GM12878 (cell line): ENCODE results near the gene PRSS56. TPM values are rescaled to one million over a fixed set of nuclear protein-coding genes. Genes with fewer than 3 reads are reported as not detected.

Experiments used
- ATAC-seq: fragments of 200-7000 bp; cut with Tn5 transposase; 3 replicates; pipeline ENCODE4 v1.9.1; 2020; ENCODE audit warnings: mild to moderate bottlenecking, moderate library complexity
- BruUV-seq: library from RNA; stranded (reverse); fragments of 400-500 nt; replicated peaks from 2 replicates; lab custom pipeline; 2021; lab: Mats Ljungman, UMichigan
- CTCF ChIA-PET: fragments of 300-600 bp; sonication (Branson Sonifier 250); formaldehyde crosslinking; extraction: SDS; loops from one replicate; lab custom pipeline; 2021; ENCODE audit warnings: inconsistent platforms; lab: Yijun Ruan, JAX
- POLR2A ChIA-PET: fragments of 350-600 bp; formaldehyde crosslinking; extraction: SDS; loops from one replicate; lab custom pipeline; 2021; ENCODE audit warnings: inconsistent platforms; lab: Charles Lee
- RAD21 ChIA-PET: fragments of 300-600 bp; sonication (Branson Sonifier 250); formaldehyde crosslinking; loops from one replicate; lab custom pipeline; 2023; ENCODE audit warnings: antibody characterized with exemption; ENCODE audit not compliant: unreplicated experiment; lab: Charles Lee
- SMC1A ChIA-PET: fragments of 300-600 bp; sonication (Branson Sonifier 250); formaldehyde crosslinking; loops from one replicate; lab custom pipeline; 2023; ENCODE audit not compliant: unreplicated experiment, uncharacterized antibody; lab: Charles Lee
- DNase-seq: peaks from one replicate; pipeline ENCODE4 v3.0.0-alpha.2; 2011; ENCODE audit warnings: low read depth, low spot score
- FAIRE-seq: peaks from 3 replicates; lab custom pipeline; 2011; peaks lifted over from hg19 to GRCh38; lab: Jason Lieb, UNC
- H2AFZ ChIP-seq: 2 replicates; pipeline ENCODE4 v1.6.0; 2011; ENCODE audit warnings: low read depth, low read length, control low read depth; ENCODE audit not compliant: control insufficient read depth
- H3K27ac ChIP-seq: 2 replicates; pipeline ENCODE4 v1.5.1; 2011; ENCODE audit warnings: control low read depth; ENCODE audit not compliant: control insufficient read depth, insufficient read depth
- H3K27me3 ChIP-seq, 2 experiments: replicated peaks in 1 of 2; 2 replicates each; pipeline versions ENCODE4 v1.6.0 to v1.6.1; 2011; ENCODE audit warnings: low read length in 1 of 2; ENCODE audit not compliant: control insufficient read depth in 2 of 2, insufficient read depth in 2 of 2
- H3K36me3 ChIP-seq, 2 experiments: 2 replicates each; pipeline ENCODE4 v1.5.1; 2011; ENCODE audit warnings: low read length in 1 of 2; ENCODE audit not compliant: control insufficient read depth in 2 of 2, insufficient read depth in 2 of 2
- H3K4me1 ChIP-seq: 2 replicates; pipeline ENCODE4 v1.6.1; 2011; ENCODE audit warnings: mild to moderate bottlenecking, low read length, moderate library complexity, mixed read lengths; ENCODE audit not compliant: control insufficient read depth, insufficient read depth
- H3K4me2 ChIP-seq: 2 replicates; pipeline ENCODE4 v1.6.0; 2011; ENCODE audit warnings: control low read depth; ENCODE audit not compliant: control insufficient read depth, insufficient read depth
- H3K4me3 ChIP-seq: fragments of 200-600 bp; sonication (generic); 2 replicates; pipeline ENCODE4 v1.5.1; 2016
- H3K79me2 ChIP-seq: 2 replicates; pipeline ENCODE4 v1.6.0; 2011; ENCODE audit warnings: low read length; ENCODE audit not compliant: control insufficient read depth, insufficient read depth
- H3K9ac ChIP-seq: 2 replicates; pipeline ENCODE4 v1.8.0; 2011; ENCODE audit warnings: low read length, control low read depth, mixed read lengths; ENCODE audit not compliant: control insufficient read depth, insufficient read depth
- H3K9me3 ChIP-seq: replicated peaks from 3 replicates; pipeline ENCODE4 v1.5.1; 2011; ENCODE audit warnings: mild to moderate bottlenecking, low read length; ENCODE audit not compliant: control insufficient read depth, insufficient read depth
- H4K20me1 ChIP-seq: 2 replicates; pipeline ENCODE4 v1.6.0; 2011; ENCODE audit not compliant: control insufficient read depth, insufficient read depth
- BRCA1 ChIP-seq: IDR thresholded peaks from 2 replicates; pipeline ENCODE4 v1.6.1; 2011; ENCODE audit warnings: low read depth, low read length, improper control_type of control experiment
- CUX1 ChIP-seq: IDR thresholded peaks from 2 replicates; pipeline ENCODE4 v1.6.1; 2012; ENCODE audit warnings: improper control_type of control experiment, low read depth, low read length; ENCODE audit not compliant: insufficient replicate concordance
- EGR1 ChIP-seq, 2 experiments: IDR thresholded peaks; 1 replicate in 1 of 2; 2 replicates in 1 of 2; pipeline ENCODE4 v1.6.1; 2011 to 2012; ENCODE audit warnings: low read depth in 2 of 2, low read length in 2 of 2, borderline replicate concordance in 1 of 2, mild to moderate bottlenecking in 1 of 2, moderate library complexity in 1 of 2
- EZH2 ChIP-seq: IDR thresholded peaks from 2 replicates; pipeline ENCODE4 v1.6.1; 2012; ENCODE audit warnings: low read depth, mild to moderate bottlenecking, control low read depth, inconsistent platforms, low read length, borderline replicate concordance; ENCODE audit not compliant: control insufficient read depth
- WGBS: methylation state at CpG from one replicate; pipeline ENCODE4 v1.1.6; 2016; ENCODE audit warnings: low lambda C conversion rate; ENCODE audit not compliant: insufficient replicate concordance, insufficient coverage; ENCODE audit errors: missing lambda C conversion rate; 5-methylcytosine and 5-hydroxymethylcytosine counted together
- in situ Hi-C: fragments of 300-500 bp; cut with MboI; formaldehyde crosslinking; loops from 9 replicates; pipeline ENCODE4 v1.14.3; 2018; ENCODE audit warnings: mixed read lengths
- intact Hi-C: fragments of 100-400 bp; cut with micrococcal nuclease; formaldehyde crosslinking; loops from one replicate; pipeline ENCODE4 v1.14.2; 2022; ENCODE audit not compliant: unreplicated experiment
- polyA plus RNA-seq, 11 experiments: library from polyadenylated mRNA; depleted of rRNA in 4 of 11; unstranded in 6 of 11; stranded (reverse) in 5 of 11; fragments of >200 nt; fragmentation: Nextera tagmentation in 4 of 11; fragmentation: Illumina TruSeq in 1 of 11; extraction: Ambion mirVana in 4 of 11; extraction: Trizol in 1 of 11; gene quantifications; 1 replicate in 1 of 11; 2 replicates in 10 of 11; pipeline versions ENCODE4 v1.2.1 to v1.2.3, GENCODE V29; 2011 to 2016; ENCODE audit warnings: inconsistent platforms in 2 of 11, missing spikeins in 2 of 11, low read depth in 1 of 11
- total RNA-seq, 4 experiments: library from RNA; depleted of rRNA in 3 of 4; stranded (reverse); fragments of >200 nt in 3 of 4; fragmentation: Illumina TruSeq in 1 of 4; extraction: Trizol in 1 of 4; gene quantifications; 2 replicates each; pipeline versions ENCODE4 v1.2.1 to v1.2.3, GENCODE V29; 2013 to 2021

PRSS56 gene
- total and polyA plus RNA-seq, 10 of the 15 experiments (the other 5 are each of a cell fraction or from before 2014, with no cell fraction given) = not detected

- no peak overlapping the region for H3K4me2 ChIP-seq
- TF ChIP-seq EZH2 (no peak), EGR1 (IDR thresholded peaks at IDR 0.05; ENCODE audit: borderline replicate concordance in 1 of 2, low read depth in 2 of 2, low read length in 2 of 2) (no peak), CUX1 (no peak), BRCA1 (no peak)
- TF ChIP-seq, all 136 proteins: peak for 0
- Histone ChIP-seq H3K9ac (no peak overlapping the region), H4K20me1 (no peaks in the 10 kb centered on the region), H3K4me1 (no peaks in the 10 kb centered on the region), H2AFZ (no peak overlapping the region), H3K9me3 (no peaks in the 10 kb centered on the region), H3K4me3 (no peak overlapping the region), H3K27ac (no peak overlapping the region), H3K79me2 (no peaks in the 10 kb centered on the region), H3K36me3 (no peaks in the 10 kb centered on the region), H3K27me3 (peaks cover 0 to 14% of the 10 kb centered on the region in 2 experiments; a peak in 3 of 4 replicates)
- no peak for FAIRE-seq
- BruUV-seq = no TSS peak
- ATAC-seq = no peak
- in situ Hi-C loops = no loop called here
- SMC1A ChIA-PET = no interaction called here
- WGBS = 43% methylated on average over 12 of the region's 12 CpGs
- intact Hi-C loops = no loop called here
- RAD21 ChIA-PET = no interaction called here
- POLR2A ChIA-PET = no interaction called here
- CTCF ChIA-PET = no interaction called here
- no peak for DNase-seq
Observed at GRCh38 chr2:232491139-232491780, 28.9 kb upstream of the PRSS56 start.
